Measurements from ENCODE around the gene MAST4.

The MAST4 gene

GRCh38 chr5:67160985-67161384 lies 564.8 kb downstream of the MAST4 start:
- peak; percentile 47 for DNase-seq (ENCODE audit: low read depth)
- H3K4me3 ChIP-seq (ENCODE audit: control insufficient read depth, low read depth, low read length): no peak overlapping the region
- TF ChIP-seq CTCF (conservative IDR thresholded peaks at IDR 0.05; ENCODE audit: control insufficient read depth, insufficient read depth, low read depth, low read length): no peak

- no peak overlapping the region for H3K4me3 ChIP-seq (ENCODE audit: control insufficient read depth, low read depth, low read length)
- no peak for TF ChIP-seq CTCF (conservative IDR thresholded peaks at IDR 0.05; ENCODE audit: control insufficient read depth, insufficient read depth, low read depth, low read length)
- no peak for DNase-seq (ENCODE audit: low read depth)
Measured at GRCh38 chr5:67161767-67162166, 565.6 kb downstream of the MAST4 start.

GRCh38 chr5:67163231-67163756 lies 567.1 kb downstream of the MAST4 start:
- TF ChIP-seq CTCF (conservative IDR thresholded peaks at IDR 0.05; ENCODE audit: control insufficient read depth, insufficient read depth, low read depth, low read length): no peak
- DNase-seq (ENCODE audit: low read depth): no peak
- no peak overlapping the region for H3K4me3 ChIP-seq (ENCODE audit: control insufficient read depth, low read depth, low read length)

- no peak for DNase-seq (ENCODE audit: low read depth)
- no peak for TF ChIP-seq CTCF (conservative IDR thresholded peaks at IDR 0.05; ENCODE audit: control insufficient read depth, insufficient read depth, low read depth, low read length)
- H3K4me3 ChIP-seq (ENCODE audit: control insufficient read depth, low read depth, low read length): no peak overlapping the region
Measured at GRCh38 chr5:67163863-67164595, 567.8 kb downstream of the MAST4 start.

GRCh38 chr5:67164856-67165525 lies 568.8 kb downstream of the MAST4 start:
- DNase-seq (ENCODE audit: low read depth): no peak
- no peak overlapping the region for H3K4me3 ChIP-seq (ENCODE audit: control insufficient read depth, low read depth, low read length)
- TF ChIP-seq CTCF (conservative IDR thresholded peaks at IDR 0.05; ENCODE audit: control insufficient read depth, insufficient read depth, low read depth, low read length): no peak

GRCh38 chr5:67165526-67166459 lies 569.6 kb downstream of the MAST4 start:
- peak; percentile 77 for TF ChIP-seq CTCF (conservative IDR thresholded peaks at IDR 0.05; ENCODE audit: control insufficient read depth, insufficient read depth, low read depth, low read length)
- DNase-seq (ENCODE audit: low read depth): peak; percentile 80
- H3K4me3 ChIP-seq (ENCODE audit: control insufficient read depth, low read depth, low read length): no peak overlapping the region
